PC-3 (cell line): ENCODE data around the gene PKNOX2. TPM values are rescaled to one million over a fixed set of nuclear protein-coding genes. Genes with fewer than 3 reads are reported as not detected.

Source experiments
- ATAC-seq: fragments of 200-7000 bp; cut with Tn5 transposase; 2 replicates; pipeline ENCODE4 v1.9.1; 2020; ENCODE audit warnings: mild to moderate bottlenecking, moderate library complexity
- BruUV-seq: library from RNA; stranded (reverse); fragments of 400-500 nt; replicated peaks from 2 replicates; lab custom pipeline; 2021; lab: Mats Ljungman, UMichigan
- CTCF ChIA-PET: fragments of 300-600 bp; sonication (Branson Sonifier 250); formaldehyde crosslinking; loops from one replicate; lab custom pipeline; 2022; ENCODE audit warnings: antibody characterized with exemption; lab: Charles Lee
- POLR2A ChIA-PET: fragments of 300-600 bp; sonication (Branson Sonifier 250); formaldehyde crosslinking; loops from one replicate; lab custom pipeline; 2022; ENCODE audit warnings: antibody characterized with exemption; ENCODE audit not compliant: unreplicated experiment; lab: Charles Lee
- DNase-seq: peaks from one replicate; pipeline ENCODE4 v3.0.0-alpha.2; 2015
- H2AFZ ChIP-seq: fragments of 300-600 bp; sonication (generic); 2 replicates; pipeline ENCODE4 v1.6.0; 2016; ENCODE audit warnings: antibody characterized with exemption, low read length
- H3F3A ChIP-seq: fragments of 300-600 bp; sonication (generic); one replicate; pipeline ENCODE4 v1.6.0; 2017; ENCODE audit warnings: antibody characterized with exemption, low read length, control low read depth, mild to moderate bottlenecking; ENCODE audit not compliant: unreplicated experiment
- H3K27ac ChIP-seq: fragments of 300-600 bp; sonication (generic); 2 replicates; pipeline ENCODE4 v1.5.1; 2016; ENCODE audit warnings: mild to moderate bottlenecking, low read length
- H3K27me3 ChIP-seq: fragments of 300-600 bp; sonication (generic); 2 replicates; pipeline ENCODE4 v1.6.1; 2016; ENCODE audit warnings: low read length, mixed read lengths
- H3K36me3 ChIP-seq: fragments of 300-600 bp; sonication (generic); 2 replicates; pipeline ENCODE4 v1.6.1; 2016; ENCODE audit warnings: low read depth, mixed run types, low read length, mixed read lengths
- H3K4me1 ChIP-seq: fragments of 300-600 bp; sonication (generic); 2 replicates; pipeline ENCODE4 v1.5.1; 2016; ENCODE audit warnings: low read length; ENCODE audit not compliant: insufficient read depth
- H3K4me2 ChIP-seq: fragments of 300-600 bp; sonication (generic); 2 replicates; pipeline ENCODE4 v1.6.0; 2016; ENCODE audit warnings: low read length
- H3K4me3 ChIP-seq: fragments of 300-600 bp; sonication (generic); 2 replicates; pipeline ENCODE4 v1.5.1; 2016; ENCODE audit warnings: mild to moderate bottlenecking, low read length, mixed read lengths
- H3K79me2 ChIP-seq: fragments of 300-600 bp; sonication (generic); 2 replicates; pipeline ENCODE4 v1.6.1; 2017; ENCODE audit warnings: low read length, mixed read lengths
- H3K9ac ChIP-seq: fragments of 300-600 bp; sonication (generic); 2 replicates; pipeline ENCODE4 v1.6.0; 2016; ENCODE audit warnings: mild to moderate bottlenecking, low read length
- H3K9me2 ChIP-seq: fragments of 300-600 bp; sonication (generic); replicated peaks from 2 replicates; pipeline ENCODE4 v1.6.1; 2016; ENCODE audit warnings: mixed run types, low read length, mixed read lengths
- H3K9me3 ChIP-seq: fragments of 300-600 bp; sonication (generic); 2 replicates; pipeline ENCODE4 v1.6.1; 2016; ENCODE audit warnings: low read length, mixed read lengths
- H4K20me1 ChIP-seq: fragments of 300-600 bp; sonication (generic); 2 replicates; pipeline ENCODE4 v1.6.1; 2016; ENCODE audit warnings: low read length, mixed read lengths
- EZH2 ChIP-seq: fragments of 300-600 bp; sonication (generic); IDR thresholded peaks from one replicate; pipeline ENCODE4 v1.6.1; 2017; ENCODE audit warnings: antibody characterized with exemption, mild to moderate bottlenecking, low read length; ENCODE audit not compliant: unreplicated experiment
- EZH2phosphoT487 ChIP-seq: fragments of 300-600 bp; sonication (generic); IDR thresholded peaks from 2 replicates; pipeline ENCODE4 v1.6.1; 2018; ENCODE audit warnings: mild to moderate bottlenecking, antibody characterized with exemption, low read length, borderline replicate concordance
- intact Hi-C: fragments of 100-400 bp; cut with micrococcal nuclease; formaldehyde crosslinking; loops from 2 replicates; pipeline ENCODE4 v1.9.0; 2023
- total RNA-seq: library from RNA; depleted of rRNA; stranded (reverse); fragments of >200 nt; gene quantifications from 2 replicates; pipeline ENCODE4 v1.2.3, GENCODE V29; 2014; rRNA removed
- TF ChIP-seq, protein P1 (sequence below): fragments of 300-600 bp; sonication (generic); conservative IDR thresholded peaks from 2 replicates; pipeline ENCODE4 v1.5.1; 2017; ENCODE audit warnings: antibody characterized with exemption, low read depth, mild to moderate bottlenecking, low read length

PKNOX2 gene
- total RNA-seq, 1 experiment from 2014 or later: not detected

DNA sequence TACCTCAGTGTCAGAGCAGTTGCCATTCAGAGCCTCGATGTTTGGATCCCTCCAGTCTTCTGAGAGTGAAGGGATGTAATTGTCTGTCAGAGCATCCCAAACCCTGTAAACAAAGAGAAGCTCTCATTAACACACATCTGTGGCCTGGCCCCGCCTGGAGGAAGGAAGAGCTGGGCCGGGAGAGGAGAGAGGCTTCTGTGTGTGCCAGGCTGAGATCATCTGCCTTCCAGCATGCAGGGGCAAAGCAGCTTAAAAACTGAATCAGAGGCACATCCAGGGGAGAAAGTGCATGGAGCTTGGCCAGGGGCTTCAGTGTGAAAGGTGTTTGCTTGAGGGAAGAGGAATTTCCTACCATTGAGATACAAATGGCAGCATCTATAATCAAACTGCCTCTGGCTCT lies 317.0 kb downstream of the PKNOX2 start:
- BruUV-seq: no TSS peak
- H3K79me2 ChIP-seq: no peaks in the 10 kb centered on the region
- H3K9me2 ChIP-seq: no peaks in the 10 kb centered on the region
- CTCF ChIA-PET: no interaction called here
- no peak overlapping the region for H3K9ac ChIP-seq
- ATAC-seq (no peak; the same call in 1 of the 2 replicates), DNase-seq (no peak)
- no peaks in the 10 kb centered on the region for H4K20me1 ChIP-seq
- no peaks in the 10 kb centered on the region for H3K36me3 ChIP-seq
- H3K27ac ChIP-seq: no peak overlapping the region
- no peak overlapping the region for H3K4me2 ChIP-seq
- H3K9me3 ChIP-seq: no peaks in the 10 kb centered on the region
- H3K4me3 ChIP-seq: no peak overlapping the region
- peaks cover 74% of the 10 kb centered on the region for H3K27me3 ChIP-seq
- no peaks in the 10 kb centered on the region for H3K4me1 ChIP-seq
- H2AFZ ChIP-seq: no peak overlapping the region
- TF ChIP-seq, protein P1, sequence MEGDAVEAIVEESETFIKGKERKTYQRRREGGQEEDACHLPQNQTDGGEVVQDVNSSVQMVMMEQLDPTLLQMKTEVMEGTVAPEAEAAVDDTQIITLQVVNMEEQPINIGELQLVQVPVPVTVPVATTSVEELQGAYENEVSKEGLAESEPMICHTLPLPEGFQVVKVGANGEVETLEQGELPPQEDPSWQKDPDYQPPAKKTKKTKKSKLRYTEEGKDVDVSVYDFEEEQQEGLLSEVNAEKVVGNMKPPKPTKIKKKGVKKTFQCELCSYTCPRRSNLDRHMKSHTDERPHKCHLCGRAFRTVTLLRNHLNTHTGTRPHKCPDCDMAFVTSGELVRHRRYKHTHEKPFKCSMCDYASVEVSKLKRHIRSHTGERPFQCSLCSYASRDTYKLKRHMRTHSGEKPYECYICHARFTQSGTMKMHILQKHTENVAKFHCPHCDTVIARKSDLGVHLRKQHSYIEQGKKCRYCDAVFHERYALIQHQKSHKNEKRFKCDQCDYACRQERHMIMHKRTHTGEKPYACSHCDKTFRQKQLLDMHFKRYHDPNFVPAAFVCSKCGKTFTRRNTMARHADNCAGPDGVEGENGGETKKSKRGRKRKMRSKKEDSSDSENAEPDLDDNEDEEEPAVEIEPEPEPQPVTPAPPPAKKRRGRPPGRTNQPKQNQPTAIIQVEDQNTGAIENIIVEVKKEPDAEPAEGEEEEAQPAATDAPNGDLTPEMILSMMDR: no peak
- TF ChIP-seq EZH2: no peak
- TF ChIP-seq EZH2phosphoT487: no peak
- POLR2A ChIA-PET: no interaction called here
- no peaks in the 10 kb centered on the region for H3F3A ChIP-seq
- intact Hi-C loops: no loop called here

Other genes starting within 250 kb of the PKNOX2 start
- not detected in 2 replicates for gene HEPN1, start 245.5 kb upstream of the PKNOX2 start, total RNA-seq
- 0.11 TPM in 1 of 2 replicates, not detected in the other for gene HEPACAM, start 228.7 kb upstream of the PKNOX2 start, total RNA-seq
- 8.6 and 11.4 TPM in 2 replicates for gene CCDC15, start 210.5 kb upstream of the PKNOX2 start, total RNA-seq
- 9.0 and 10.2 TPM in 2 replicates for gene SLC37A2, start 101.4 kb upstream of the PKNOX2 start, total RNA-seq
- gene TMEM218, start 53.1 kb upstream of the PKNOX2 start, total RNA-seq: 33.6 and 37.0 TPM in 2 replicates